GM18867 (cell line): ENCODE data around the gene ARL9.

Experiments
- ATAC-seq: cut with Tn5 transposase; IDR thresholded peaks from one replicate; pipeline ENCODE4 v1.9.1; 2021; ENCODE audit warnings: mild to moderate bottlenecking, moderate library complexity; ENCODE audit not compliant: unreplicated experiment

ARL9 gene

GRCh38 chr4:56531149-56531770 lies 25.7 kb downstream of the ARL9 start:
- ATAC-seq, result no peak

GRCh38 chr4:56531823-56532222 lies 26.2 kb downstream of the ARL9 start:
- ATAC-seq, result no peak

- no peak for ATAC-seq
Observed at GRCh38 chr4:56532239-56532638, 26.6 kb downstream of the ARL9 start.

GRCh38 chr4:56535915-56536314 lies 30.3 kb downstream of the ARL9 start:
- ATAC-seq, result no peak

GRCh38 chr4:56537147-56537546 lies 31.6 kb downstream of the ARL9 start:
- ATAC-seq, result no peak

GRCh38 chr4:56540826-56541225 lies 35.2 kb downstream of the ARL9 start:
- ATAC-seq, result no peak

GRCh38 chr4:56544573-56545131 lies 39.1 kb downstream of the ARL9 start:
- peak; percentile 98 for ATAC-seq

- ATAC-seq, result no peak
Observed at GRCh38 chr4:56550642-56551041, 45.1 kb downstream of the ARL9 start.

GRCh38 chr4:56551516-56551915 lies 45.9 kb downstream of the ARL9 start:
- no peak for ATAC-seq

GRCh38 chr4:56552273-56552672 lies 46.7 kb downstream of the ARL9 start:
- no peak for ATAC-seq

GRCh38 chr4:56570041-56570440 lies 64.5 kb downstream of the ARL9 start:
- ATAC-seq, result no peak
